Dermis blood vessel endothelial cell (primary cell): ENCODE measurements around the gene RABL6. TPM values are rescaled to one million over a fixed set of nuclear protein-coding genes. Genes with fewer than 3 reads are reported as not detected.
A peak's percentile ranks its signal among the peaks of the same experiment; 100 is the strongest.
"Not testable (repeated sequence)": the region's sequence is repeated elsewhere in the genome, so short reads cannot be mapped to it uniquely, and the experiment has no call there.

Experiments used
- DNase-seq: peaks from one replicate; pipeline ENCODE4 v3.0.0; 2010
- total RNA-seq: library from RNA; depleted of rRNA; stranded (reverse); fragments of >200 nt; gene quantifications from 2 replicates; pipeline ENCODE4 v1.2.3, GENCODE V29; 2014

Gene RABL6
- total RNA-seq, 1 donor from 2014 or later = 69.1 TPM

GRCh38 chr9:136796775-136797347 lies 10.9 kb upstream of the RABL6 start:
- DNase-seq = not testable (repeated sequence)

GRCh38 chr9:136798708-136799078 lies 9.1 kb upstream of the RABL6 start:
- DNase-seq = no peak

GRCh38 chr9:136799079-136799853 lies 8.5 kb upstream of the RABL6 start:
- no peak for DNase-seq

- DNase-seq = peak; percentile 58
These were observed 7.7 kb upstream of the RABL6 start for GRCh38 chr9:136799854-136800657.

- no peak for DNase-seq
These were observed 5.4 kb upstream of the RABL6 start for GRCh38 chr9:136802321-136802720.

GRCh38 chr9:136803009-136803550 lies 4.7 kb upstream of the RABL6 start:
- not testable (repeated sequence) for DNase-seq

- DNase-seq = no peak
These were observed 3.9 kb upstream of the RABL6 start for GRCh38 chr9:136803551-136804508.

- DNase-seq = no peak
These were observed 3.1 kb upstream of the RABL6 start for GRCh38 chr9:136804509-136805206.

GRCh38 chr9:136805207-136805740 lies 2.5 kb upstream of the RABL6 start:
- DNase-seq = no peak

- no peak for DNase-seq
These were observed 1.7 kb upstream of the RABL6 start for GRCh38 chr9:136806067-136806466.

GRCh38 chr9:136806631-136807201 lies 1.0 kb upstream of the RABL6 start:
- no peak for DNase-seq

GRCh38 chr9:136808075-136808805 lies 492 bp downstream of the RABL6 start:
- DNase-seq = peak; percentile 35

GRCh38 chr9:136808806-136809158 lies 1.0 kb downstream of the RABL6 start:
- peak; percentile 49 for DNase-seq

GRCh38 chr9:136814725-136815421 lies 7.1 kb downstream of the RABL6 start:
- DNase-seq = no peak

GRCh38 chr9:136815422-136815782 lies 7.7 kb downstream of the RABL6 start:
- DNase-seq = no peak

GRCh38 chr9:136820971-136821825 lies 13.4 kb downstream of the RABL6 start:
- peak; percentile 24 for DNase-seq

- no peak for DNase-seq
These were observed 14.2 kb downstream of the RABL6 start for GRCh38 chr9:136821826-136822544.
